HG02588 (cell line): ENCODE measurements around the gene RUNX2.

Source experiments
- ATAC-seq: cut with Tn5 transposase; IDR thresholded peaks from one replicate; pipeline ENCODE4 v1.9.1; 2021; ENCODE audit warnings: mild to moderate bottlenecking, moderate library complexity; ENCODE audit not compliant: unreplicated experiment

RUNX2 gene

DNA sequence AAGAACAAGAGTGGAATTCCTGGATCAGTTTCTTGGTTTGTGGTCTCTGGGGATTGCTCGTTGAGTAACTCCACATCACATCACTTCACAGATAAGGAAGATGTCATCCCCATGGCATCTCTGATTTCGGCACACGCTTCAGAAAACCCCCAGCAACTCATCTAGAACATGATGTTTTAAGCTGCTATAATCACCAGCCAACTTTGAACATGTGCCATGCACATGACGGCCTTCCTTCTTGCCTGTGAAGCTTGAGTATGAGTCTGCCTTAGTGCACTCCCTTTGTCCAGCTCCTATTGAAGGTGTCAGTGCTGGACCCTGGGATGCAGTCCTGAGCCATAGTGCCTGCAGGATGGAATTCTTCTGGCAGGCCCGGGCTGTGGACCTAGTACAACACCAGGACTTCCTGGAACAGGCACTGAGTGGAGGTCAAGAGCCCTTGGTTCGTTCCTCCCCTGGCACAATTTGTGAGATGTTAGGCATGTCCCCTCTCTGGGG, 281.1 kb downstream of the RUNX2 start:
- ATAC-seq, result no peak

DNA sequence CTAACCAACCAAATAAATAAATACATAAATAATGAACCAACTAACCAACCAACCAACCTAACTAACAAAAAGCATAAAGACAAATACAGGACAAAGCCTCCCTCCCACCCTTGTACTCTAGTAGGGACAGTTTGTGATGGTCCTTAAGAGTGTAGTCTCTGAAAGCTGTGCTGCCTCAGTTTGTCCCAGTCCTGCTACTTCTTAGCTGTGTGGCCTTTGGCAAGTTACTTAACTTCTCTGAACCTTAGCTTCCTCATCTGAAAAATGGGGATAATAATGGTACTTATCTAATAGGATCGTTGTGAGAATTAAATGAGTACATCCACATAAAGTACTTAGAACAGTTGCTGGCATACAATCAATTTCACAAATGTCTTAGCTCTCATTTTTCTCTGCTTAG, 282.2 kb downstream of the RUNX2 start:
- no peak for ATAC-seq

DNA sequence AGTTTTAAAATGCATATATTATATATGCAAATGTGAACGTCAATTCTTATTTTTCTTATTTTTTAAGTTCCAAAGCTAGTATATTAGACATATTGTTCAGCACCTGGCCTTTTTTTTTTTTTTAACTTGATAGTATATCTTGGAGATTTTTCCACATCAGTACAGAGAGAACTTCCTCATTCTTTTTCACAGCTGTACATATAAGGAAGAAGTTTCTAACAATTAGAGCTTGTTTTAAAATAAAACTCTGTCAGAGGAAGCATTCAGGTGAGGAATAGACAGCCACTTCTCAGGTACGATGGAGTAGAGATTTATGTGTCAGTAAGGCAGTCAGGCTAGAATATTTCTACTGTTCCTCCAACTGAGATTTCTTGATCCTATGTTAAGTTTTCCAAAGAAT, 282.7 kb downstream of the RUNX2 start:
- ATAC-seq, result no peak

- no peak for ATAC-seq
Measured at GRCh38 chr6:45611491-45611890, 283.4 kb downstream of the RUNX2 start.

DNA sequence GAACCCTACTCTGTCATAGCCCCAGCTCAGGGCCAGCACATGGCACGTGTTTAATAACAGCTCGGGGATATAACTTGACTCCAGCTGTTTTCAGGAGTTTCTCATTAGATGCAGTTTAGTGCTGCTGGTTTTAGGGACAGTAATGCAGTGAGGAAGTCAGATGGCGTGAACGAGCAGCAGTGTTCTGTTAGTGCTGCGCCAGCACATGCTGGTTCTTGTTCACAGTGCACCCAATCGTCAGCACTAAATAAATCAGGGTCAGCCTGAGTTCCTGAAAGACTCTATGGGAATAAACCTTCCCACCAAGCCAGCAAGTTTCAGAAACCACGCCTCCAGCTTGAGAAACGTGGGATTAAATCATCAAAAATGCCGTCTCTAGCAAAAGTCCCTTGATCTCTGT, 285.5 kb downstream of the RUNX2 start:
- ATAC-seq, result no peak

GRCh38 chr6:45614488-45615285, 286.6 kb downstream of the RUNX2 start:
- ATAC-seq, result no peak

- no peak for ATAC-seq
Measured at GRCh38 chr6:45616209-45616608, 288.1 kb downstream of the RUNX2 start.

DNA sequence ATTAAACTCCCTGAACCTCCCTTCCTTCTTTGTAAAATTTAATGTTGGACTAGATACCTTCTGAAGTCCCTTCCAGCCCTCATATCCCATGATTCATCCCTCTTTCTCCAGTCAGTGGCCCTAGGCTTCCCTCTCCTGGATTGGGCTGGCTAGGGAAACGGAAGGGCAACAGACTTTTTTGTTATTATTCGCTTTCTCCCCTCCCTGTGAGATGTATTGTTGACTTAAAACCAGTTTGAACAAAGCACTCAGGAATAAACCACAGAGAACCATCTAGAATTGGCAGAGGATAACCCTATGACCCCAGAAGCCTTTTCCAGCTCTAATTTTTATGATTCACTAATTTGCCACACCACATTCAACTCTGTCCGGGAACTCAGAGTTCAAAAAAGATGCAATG, 289.3 kb downstream of the RUNX2 start:
- no peak for ATAC-seq

GRCh38 chr6:45618259-45618658, 290.1 kb downstream of the RUNX2 start:
- no peak for ATAC-seq

GRCh38 chr6:45619211-45619760, 291.2 kb downstream of the RUNX2 start:
- no peak for ATAC-seq

GRCh38 chr6:45619994-45620471, 291.9 kb downstream of the RUNX2 start:
- ATAC-seq, result no peak

DNA sequence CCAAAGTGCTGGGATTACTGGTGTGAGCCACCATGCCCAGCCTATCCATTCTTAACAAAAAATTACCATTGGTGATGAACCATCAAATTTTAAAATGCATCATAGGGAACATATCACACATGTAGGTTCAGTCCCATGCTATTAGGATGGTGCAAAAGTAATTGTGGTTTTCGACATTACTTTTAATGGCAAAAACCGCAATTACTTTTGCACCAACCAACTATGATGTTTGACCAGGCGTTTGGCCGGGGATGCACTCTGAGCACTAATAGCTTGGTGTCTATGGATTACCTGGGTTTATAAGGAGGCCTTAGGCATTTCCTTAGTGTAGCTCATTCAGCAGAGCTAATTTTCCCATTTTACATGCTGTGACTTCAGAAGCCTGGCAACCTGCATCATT, 296.1 kb downstream of the RUNX2 start:
- no peak for ATAC-seq

GRCh38 chr6:45625191-45625664, 297.1 kb downstream of the RUNX2 start:
- no peak for ATAC-seq

DNA sequence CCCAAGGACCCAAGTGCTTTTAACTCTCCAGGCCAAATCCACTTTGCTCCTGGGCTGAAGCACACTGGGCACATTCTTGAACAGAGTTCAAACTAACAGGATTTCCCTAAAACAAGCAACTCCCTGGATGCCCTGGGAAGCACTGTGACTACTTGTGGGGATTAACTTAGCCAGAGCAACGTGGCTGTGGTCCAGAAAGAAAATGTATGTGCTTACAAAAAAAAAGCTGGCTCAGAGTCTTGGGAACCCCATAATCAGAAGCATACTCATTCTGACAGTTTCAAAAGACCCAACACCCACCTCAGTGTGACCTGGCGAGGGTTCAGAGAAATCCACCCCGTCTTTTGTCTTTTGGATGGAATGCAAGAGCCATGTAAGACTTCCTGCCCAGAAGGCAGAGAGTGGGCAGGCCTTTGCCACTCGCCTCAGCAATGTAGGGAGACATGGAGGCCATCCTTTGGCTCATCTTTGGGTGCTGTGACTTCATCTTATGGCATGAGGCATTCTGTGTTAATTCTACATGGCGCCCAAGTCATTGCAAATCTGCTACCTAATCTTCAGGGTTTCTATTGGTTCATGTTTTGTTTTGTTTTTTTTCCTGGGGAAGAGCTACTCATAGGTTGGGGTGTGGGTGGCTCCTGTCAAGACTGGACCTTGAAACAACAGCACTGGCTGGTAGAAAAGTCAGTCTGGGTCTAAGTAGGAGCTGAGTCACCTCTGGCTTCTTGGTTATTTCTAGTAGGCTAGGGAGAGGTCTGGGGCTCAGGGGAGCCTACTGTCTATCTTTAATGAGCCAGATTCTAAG, 298.2 kb downstream of the RUNX2 start:
- no peak for ATAC-seq

DNA sequence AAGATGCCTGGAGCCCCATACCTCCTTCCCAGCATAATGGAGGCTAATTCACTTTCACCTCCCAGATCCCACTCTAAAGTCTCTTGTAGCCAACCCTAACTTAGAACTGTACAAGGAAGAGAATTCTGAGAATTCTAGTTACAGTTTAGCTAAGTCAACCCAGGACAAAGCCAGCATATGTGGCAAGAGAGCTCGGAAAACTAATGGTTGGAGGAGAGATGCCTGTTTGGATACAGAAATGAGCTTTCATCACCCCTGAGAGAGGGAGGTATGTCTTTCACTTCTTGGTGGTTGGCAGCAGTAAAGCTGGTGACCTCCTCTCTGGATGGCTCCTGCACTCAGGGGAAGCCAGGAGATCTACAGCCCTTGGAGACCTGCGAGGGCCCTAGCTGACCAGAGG, 302.2 kb downstream of the RUNX2 start:
- no peak for ATAC-seq

DNA sequence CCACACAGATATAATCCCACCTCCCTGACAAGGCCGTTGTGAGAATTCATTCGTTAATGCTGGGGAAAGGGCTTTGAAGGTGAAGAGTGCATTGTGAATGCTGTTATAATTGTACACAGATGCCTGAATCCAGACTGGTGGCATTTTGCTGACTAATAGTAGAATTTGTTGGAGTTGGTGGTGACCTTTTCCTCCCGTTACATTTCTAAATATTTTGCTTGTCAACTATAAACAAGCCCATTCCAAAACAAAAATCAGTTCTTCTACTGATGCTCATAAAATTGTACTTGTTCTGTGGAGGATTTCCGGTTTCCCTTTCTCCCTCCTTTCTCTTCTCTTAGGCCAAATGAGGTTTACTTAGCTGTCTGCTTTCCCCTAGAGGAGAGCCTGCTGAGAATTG, 302.7 kb downstream of the RUNX2 start:
- no peak for ATAC-seq

GRCh38 chr6:45631396-45631795, 303.3 kb downstream of the RUNX2 start:
- no peak for ATAC-seq

DNA sequence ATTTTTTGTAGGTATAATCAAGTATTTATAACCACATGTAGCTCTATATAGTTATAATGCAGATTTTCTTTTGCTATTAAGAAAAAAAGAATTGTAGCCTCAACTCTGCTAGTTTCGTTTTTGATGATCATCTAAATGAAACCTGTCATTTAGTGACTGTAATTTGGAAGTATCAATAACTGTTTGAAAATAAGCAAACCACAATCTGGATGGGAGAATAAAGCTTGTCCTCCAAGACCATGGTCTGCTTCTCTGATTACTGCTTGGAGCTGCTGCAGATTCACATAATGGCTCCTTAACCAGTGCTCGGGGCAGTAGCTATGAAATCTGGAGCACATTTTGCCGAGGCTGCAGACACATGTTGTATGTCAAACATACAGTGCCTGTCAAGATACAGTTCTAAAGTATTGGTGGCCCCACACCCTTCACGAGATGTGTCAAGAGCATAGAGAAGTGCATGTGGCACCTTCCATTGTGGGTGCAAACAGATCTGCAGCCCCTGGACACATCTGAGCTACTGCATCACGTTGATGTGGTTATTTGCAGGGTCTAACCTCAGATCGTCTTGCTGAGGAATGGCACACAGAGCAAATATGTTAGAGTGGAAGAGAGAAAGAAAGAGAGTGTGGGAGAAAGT, 305.3 kb downstream of the RUNX2 start:
- ATAC-seq, result no peak

GRCh38 chr6:45634231-45634630, 306.1 kb downstream of the RUNX2 start:
- ATAC-seq, result no peak

- ATAC-seq, result no peak
Measured at GRCh38 chr6:45635284-45635867, 307.2 kb downstream of the RUNX2 start.

GRCh38 chr6:45637056-45637455, 308.9 kb downstream of the RUNX2 start:
- no peak for ATAC-seq
